MCF 10A (cell line): ENCODE data around the gene FOXF1. TPM values are rescaled to one million over a fixed set of nuclear protein-coding genes. Genes with fewer than 3 reads are reported as not detected.

ENCODE experiments used
- BruUV-seq: library from RNA; stranded (reverse); fragments of 400-500 nt; replicated peaks from 2 replicates; lab custom pipeline; 2021; lab: Mats Ljungman, UMichigan
- CTCF ChIA-PET: fragments of 300-600 bp; sonication (Branson Sonifier 250); formaldehyde crosslinking; extraction: SDS; loops from one replicate; lab custom pipeline; 2021; ENCODE audit warnings: antibody characterized with exemption, inconsistent platforms; lab: Yijun Ruan, JAX
- POLR2A ChIA-PET: fragments of 300-600, 350-650 bp; sonication (Branson Sonifier 250); formaldehyde crosslinking; extraction: SDS; loops from one replicate; lab custom pipeline; 2020; ENCODE audit warnings: antibody characterized with exemption, inconsistent platforms; lab: Yijun Ruan, JAX
- DNase-seq: peaks from one replicate; pipeline ENCODE4 v3.0.0-alpha.2; 2018; ENCODE audit not compliant: unreplicated experiment
- H3K27ac Mint-ChIP-seq: one replicate; pipeline ENCODE4 v1.8.0; 2022; ENCODE audit warnings: mild to moderate bottlenecking, low read depth, mixed read lengths; ENCODE audit not compliant: unreplicated experiment
- H3K27me3 Mint-ChIP-seq: one replicate; pipeline ENCODE4 v1.8.0; 2022; ENCODE audit warnings: mixed read lengths; ENCODE audit not compliant: insufficient read depth, unreplicated experiment
- H3K36me3 Mint-ChIP-seq: one replicate; pipeline ENCODE4 v1.8.0; 2022; ENCODE audit warnings: mild to moderate bottlenecking, moderate library complexity, mixed read lengths; ENCODE audit not compliant: insufficient read depth, unreplicated experiment
- H3K4me1 Mint-ChIP-seq: one replicate; pipeline ENCODE4 v1.8.0; 2022; ENCODE audit warnings: mixed read lengths; ENCODE audit not compliant: insufficient read depth, unreplicated experiment
- H3K4me3 Mint-ChIP-seq: one replicate; pipeline ENCODE4 v1.8.0; 2022; ENCODE audit warnings: mild to moderate bottlenecking, moderate library complexity, mixed read lengths; ENCODE audit not compliant: unreplicated experiment
- H3K9me3 Mint-ChIP-seq: one replicate; pipeline ENCODE4 v1.8.0; 2022; ENCODE audit warnings: mixed read lengths; ENCODE audit not compliant: unreplicated experiment
- intact Hi-C: fragments of 100-400 bp; cut with micrococcal nuclease; formaldehyde crosslinking; loops from 2 replicates; pipeline ENCODE4 v1.14.1; 2022
- total RNA-seq: library from RNA; stranded (reverse); gene quantifications from 2 replicates; pipeline ENCODE4 v1.2.3, GENCODE V29; 2022
- TF ChIP-seq, protein P1 (sequence below): fragments of 200-600 bp; IDR thresholded peaks from one replicate; pipeline ENCODE4 v1.8.0; 2022; ENCODE audit warnings: antibody characterized with exemption, mild to moderate bottlenecking; ENCODE audit not compliant: unreplicated experiment

The FOXF1 gene
- total RNA-seq, 1 experiment from 2014 or later = not detected

GRCh38 chr16:86504315-86505184 is 5.8 kb upstream of the FOXF1 start:
- no TSS peak for BruUV-seq
- no peak overlapping the region for H3K4me3 Mint-ChIP-seq

GRCh38 chr16:86505185-86505898 is 5.0 kb upstream of the FOXF1 start:
- intact Hi-C loops = no loop called here

More at GRCh38 chr16:86504315-86505184, 5.8 kb upstream of the FOXF1 start:
- Mint-ChIP-seq H3K27me3 (peaks cover 98% of the 10 kb centered on the region), H3K36me3 (no peaks in the 10 kb centered on the region), H3K27ac (no peak overlapping the region), H3K4me1 (peaks cover 8% of the 10 kb centered on the region), H3K9me3 (no peaks in the 10 kb centered on the region)
- POLR2A ChIA-PET = no interaction called here
- intact Hi-C loops = no loop called here
- DNase-seq = no peak
- CTCF ChIA-PET = interaction anchor here (1.0 kb wide), 1 partner anchor 432 kb away, joined by 7 read pairs; no protein-coding TSS in a partner anchor
- TF ChIP-seq, protein P1, sequence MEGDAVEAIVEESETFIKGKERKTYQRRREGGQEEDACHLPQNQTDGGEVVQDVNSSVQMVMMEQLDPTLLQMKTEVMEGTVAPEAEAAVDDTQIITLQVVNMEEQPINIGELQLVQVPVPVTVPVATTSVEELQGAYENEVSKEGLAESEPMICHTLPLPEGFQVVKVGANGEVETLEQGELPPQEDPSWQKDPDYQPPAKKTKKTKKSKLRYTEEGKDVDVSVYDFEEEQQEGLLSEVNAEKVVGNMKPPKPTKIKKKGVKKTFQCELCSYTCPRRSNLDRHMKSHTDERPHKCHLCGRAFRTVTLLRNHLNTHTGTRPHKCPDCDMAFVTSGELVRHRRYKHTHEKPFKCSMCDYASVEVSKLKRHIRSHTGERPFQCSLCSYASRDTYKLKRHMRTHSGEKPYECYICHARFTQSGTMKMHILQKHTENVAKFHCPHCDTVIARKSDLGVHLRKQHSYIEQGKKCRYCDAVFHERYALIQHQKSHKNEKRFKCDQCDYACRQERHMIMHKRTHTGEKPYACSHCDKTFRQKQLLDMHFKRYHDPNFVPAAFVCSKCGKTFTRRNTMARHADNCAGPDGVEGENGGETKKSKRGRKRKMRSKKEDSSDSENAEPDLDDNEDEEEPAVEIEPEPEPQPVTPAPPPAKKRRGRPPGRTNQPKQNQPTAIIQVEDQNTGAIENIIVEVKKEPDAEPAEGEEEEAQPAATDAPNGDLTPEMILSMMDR = no peak

GRCh38 chr16:86505899-86506864 is 4.1 kb upstream of the FOXF1 start:
- Mint-ChIP-seq H3K27ac (no peak overlapping the region), H3K4me3 (peak overlapping the region; percentile 38), H3K27me3 (peaks cover 83% of the 10 kb centered on the region), H3K36me3 (no peaks in the 10 kb centered on the region), H3K4me1 (peaks cover 8% of the 10 kb centered on the region), H3K9me3 (no peaks in the 10 kb centered on the region)
- ChIA-PET CTCF (interaction anchor here (1.0 to 1.5 kb wide), 2 partner anchors 11 to 685 kb away, joined by 5 read pairs; no protein-coding TSS in a partner anchor), POLR2A (no interaction called here)
- TF ChIP-seq, protein P1 = no peak
- intact Hi-C loops = no loop called here
- no peak for DNase-seq
- BruUV-seq = no TSS peak

More at GRCh38 chr16:86505185-86505898, 5.0 kb upstream of the FOXF1 start:
- no peaks in the 10 kb centered on the region for H3K9me3 Mint-ChIP-seq
- TF ChIP-seq, protein P1 = no peak
- H3K4me1 Mint-ChIP-seq = peaks cover 8% of the 10 kb centered on the region
- no peak for DNase-seq
- no TSS peak for BruUV-seq
- CTCF ChIA-PET = interaction anchor here (1.0 to 1.5 kb wide), 2 partner anchors 12 to 684 kb away, joined by 5 read pairs; no protein-coding TSS in a partner anchor
- peak overlapping the region; percentile 38 for H3K4me3 Mint-ChIP-seq
- POLR2A ChIA-PET = no interaction called here
- H3K27ac Mint-ChIP-seq = no peak overlapping the region
- no peaks in the 10 kb centered on the region for H3K36me3 Mint-ChIP-seq
- H3K27me3 Mint-ChIP-seq = peaks cover 92% of the 10 kb centered on the region
